8988T (cell line): ENCODE measurements around the gene RNASE2.
A peak's percentile ranks its signal among the peaks of the same experiment; 100 is the strongest.
"Not testable (repeated sequence)": the region's sequence is repeated elsewhere in the genome, so short reads cannot be mapped to it uniquely, and the experiment has no call there.

ENCODE experiments used
- DNase-seq: peaks from one replicate; pipeline ENCODE4 v3.0.0; 2011

The RNASE2 gene

GRCh38 chr14:20954736-20955537 lies at the start of gene RNASE2:
TSS of gene RNASE2 (plus strand) at chr14:20955487. CDS start at chr14:20955772, 285 bp downstream.
- not testable (repeated sequence) for DNase-seq

DNA sequence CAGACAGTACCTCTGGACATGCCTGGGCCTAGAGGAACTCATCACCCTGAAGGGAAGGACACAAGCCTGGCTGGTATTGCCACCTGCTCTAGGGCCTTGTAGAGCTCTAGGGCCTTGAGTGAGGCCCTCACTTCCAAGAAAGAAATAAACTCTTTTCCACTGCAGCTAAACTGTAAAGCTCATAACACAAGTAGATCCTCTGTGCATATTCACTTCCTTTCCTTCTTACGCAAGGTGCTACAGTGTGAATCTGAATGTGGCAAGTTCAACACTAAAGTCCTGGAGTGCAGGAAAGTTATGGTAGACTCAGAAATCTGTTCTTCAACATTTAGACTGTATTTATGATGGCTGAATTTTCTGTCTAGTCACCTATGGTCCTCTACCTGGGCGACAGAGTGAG lies 49.6 kb upstream of the RNASE2 start:
- DNase-seq = no peak

DNA sequence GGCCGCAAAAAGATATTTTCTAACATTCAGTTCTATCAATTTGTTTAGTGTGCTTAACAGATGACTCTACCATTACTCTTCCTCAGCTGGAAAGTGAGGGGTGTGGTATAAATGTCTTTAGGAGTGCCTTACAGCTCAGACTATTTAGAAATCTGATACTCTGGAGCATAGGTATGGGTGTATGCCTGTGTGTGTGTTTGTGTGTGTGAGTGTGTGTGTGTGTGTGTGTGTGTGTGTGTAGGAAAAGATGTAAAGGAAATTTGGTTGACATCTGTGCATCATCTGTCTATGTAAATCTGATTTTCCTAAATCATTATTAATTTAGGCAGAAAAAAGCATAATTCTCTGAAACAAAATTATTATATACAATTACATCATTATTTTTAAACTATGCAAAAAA lies 48.1 kb upstream of the RNASE2 start:
- DNase-seq = no peak

- not testable (repeated sequence) for DNase-seq
These were observed 44.5 kb upstream of the RNASE2 start for GRCh38 chr14:20910822-20911221.

DNA sequence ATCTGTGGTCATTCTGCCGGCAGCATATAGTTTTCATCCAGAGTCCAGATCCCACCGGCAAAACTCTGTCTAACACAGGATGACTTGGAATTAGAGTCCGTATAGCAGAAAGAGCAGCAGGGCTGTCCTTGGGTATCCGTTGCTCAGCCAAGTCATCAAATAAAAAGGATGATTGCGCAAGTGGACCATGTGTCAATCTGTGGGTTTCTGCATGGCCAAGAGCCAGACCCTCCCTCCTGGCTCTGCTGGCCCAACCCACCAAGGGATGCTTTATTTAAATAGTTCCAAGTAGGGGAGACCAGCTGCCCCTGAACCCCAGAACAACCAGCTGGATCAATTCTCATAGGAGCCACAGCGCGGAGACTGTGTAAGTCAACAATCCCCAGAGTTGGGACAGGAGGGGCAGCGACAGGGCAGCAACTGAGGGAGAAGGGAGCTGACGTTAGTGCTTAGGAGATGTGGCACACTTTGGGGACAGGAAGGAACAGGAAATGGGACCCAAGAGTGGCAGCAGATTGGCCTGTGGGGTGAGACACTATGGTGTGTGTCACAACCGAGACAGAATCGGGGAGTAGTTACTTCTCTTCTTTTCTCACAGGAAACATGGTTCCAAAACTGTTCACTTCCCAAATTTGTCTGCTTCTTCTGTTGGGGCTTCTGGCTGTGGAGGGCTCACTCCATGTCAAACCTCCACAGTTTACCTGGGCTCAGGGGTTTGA lies 36.1 kb upstream of the RNASE2 start:
- DNase-seq = not testable (repeated sequence)

GRCh38 chr14:20923766-20924297 lies 31.5 kb upstream of the RNASE2 start:
- DNase-seq = not testable (repeated sequence)

- DNase-seq = peak; percentile 15
These were observed 21.0 kb upstream of the RNASE2 start for GRCh38 chr14:20934148-20934762.

DNA sequence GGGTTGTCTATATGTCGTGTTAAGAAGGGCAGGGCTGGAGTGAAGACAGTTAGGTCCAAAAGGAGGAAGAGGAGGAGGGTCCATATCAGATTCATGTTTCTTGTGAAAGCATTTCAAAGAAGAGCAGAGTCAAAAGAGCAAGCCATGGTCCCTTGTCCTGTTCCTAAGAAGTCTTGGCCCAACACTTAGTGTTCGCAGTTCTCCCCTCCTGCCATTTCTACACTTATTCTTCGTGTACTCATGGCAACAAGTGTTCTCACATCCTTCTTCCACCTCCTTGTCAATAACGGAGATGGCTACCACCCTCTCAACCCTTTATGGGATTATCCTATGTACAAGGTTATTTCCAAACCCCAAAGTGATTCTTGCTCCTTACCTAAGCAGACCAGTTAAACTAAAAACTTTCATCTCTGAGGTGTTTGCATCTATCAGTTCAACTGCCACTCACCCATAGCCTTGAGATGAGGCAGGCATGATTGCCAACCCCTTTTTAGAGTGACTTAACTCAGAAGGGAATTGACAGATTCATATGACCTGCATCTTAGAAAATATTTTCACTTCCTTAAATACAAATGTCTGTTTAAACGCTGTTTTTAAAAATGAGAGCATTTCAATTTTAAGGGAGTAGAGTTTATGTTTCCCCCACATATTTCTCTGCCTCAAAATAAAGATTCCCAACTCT lies 19.8 kb upstream of the RNASE2 start:
- no peak for DNase-seq

- DNase-seq = not testable (repeated sequence)
These were observed 10.1 kb upstream of the RNASE2 start for GRCh38 chr14:20945146-20945545.

- not testable (repeated sequence) for DNase-seq
These were observed 8.6 kb upstream of the RNASE2 start for GRCh38 chr14:20946707-20947106.

GRCh38 chr14:20955538-20955873 lies 219 bp downstream of the RNASE2 start:
- not testable (repeated sequence) for DNase-seq

DNA sequence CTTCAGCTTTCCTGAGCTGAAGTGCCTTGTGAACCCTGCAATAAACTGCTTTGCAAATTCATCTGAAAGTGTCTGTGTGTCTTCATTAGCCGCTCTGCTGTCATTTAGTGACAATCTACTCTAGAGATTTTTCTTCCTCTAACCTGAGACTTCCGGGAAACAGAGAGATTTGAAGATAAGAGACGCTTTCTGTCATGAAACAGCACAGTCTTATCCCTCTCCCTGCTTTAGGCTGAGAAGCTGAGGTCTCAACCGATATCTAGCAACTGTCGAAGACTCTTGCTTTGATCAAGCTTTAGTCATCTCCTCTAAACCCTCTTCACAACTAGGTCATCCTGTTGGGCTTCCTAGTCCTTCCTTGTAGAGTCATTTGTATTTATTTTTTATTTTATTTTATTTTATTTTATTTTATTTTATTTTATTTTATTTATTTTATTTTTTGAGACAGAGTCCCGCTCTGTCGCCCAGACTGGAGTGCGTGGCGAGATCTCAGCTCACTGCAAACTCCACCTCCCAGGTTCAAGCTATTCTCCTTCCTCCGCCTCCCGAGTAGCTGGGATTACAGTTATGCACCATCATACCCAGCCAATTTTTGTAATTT lies 1.2 kb downstream of the RNASE2 start:
- no peak for DNase-seq

DNA sequence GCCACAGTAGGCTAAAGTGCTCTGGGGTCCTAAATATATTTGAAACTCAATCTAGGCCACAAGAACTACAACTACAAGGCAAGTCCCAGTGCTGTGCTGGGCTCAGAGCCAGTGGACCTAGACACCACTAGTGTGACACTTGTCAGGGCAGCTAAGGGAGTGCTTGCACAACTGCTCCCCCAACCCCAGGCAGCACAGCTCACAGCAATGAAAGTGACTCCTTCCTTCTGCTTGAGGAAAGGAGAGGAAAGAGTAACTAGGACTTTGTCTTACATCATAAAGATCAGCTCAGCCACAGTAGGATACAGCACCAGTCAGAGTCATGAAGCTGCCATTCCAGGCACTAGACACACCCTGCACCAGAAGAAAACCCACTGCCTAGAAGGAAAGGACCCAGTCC lies 3.7 kb downstream of the RNASE2 start:
- DNase-seq = not testable (repeated sequence)

GRCh38 chr14:20969336-20969735 lies 14.0 kb downstream of the RNASE2 start:
- no peak for DNase-seq

- no peak for DNase-seq
These were observed 15.3 kb downstream of the RNASE2 start for GRCh38 chr14:20970647-20970982.

DNA sequence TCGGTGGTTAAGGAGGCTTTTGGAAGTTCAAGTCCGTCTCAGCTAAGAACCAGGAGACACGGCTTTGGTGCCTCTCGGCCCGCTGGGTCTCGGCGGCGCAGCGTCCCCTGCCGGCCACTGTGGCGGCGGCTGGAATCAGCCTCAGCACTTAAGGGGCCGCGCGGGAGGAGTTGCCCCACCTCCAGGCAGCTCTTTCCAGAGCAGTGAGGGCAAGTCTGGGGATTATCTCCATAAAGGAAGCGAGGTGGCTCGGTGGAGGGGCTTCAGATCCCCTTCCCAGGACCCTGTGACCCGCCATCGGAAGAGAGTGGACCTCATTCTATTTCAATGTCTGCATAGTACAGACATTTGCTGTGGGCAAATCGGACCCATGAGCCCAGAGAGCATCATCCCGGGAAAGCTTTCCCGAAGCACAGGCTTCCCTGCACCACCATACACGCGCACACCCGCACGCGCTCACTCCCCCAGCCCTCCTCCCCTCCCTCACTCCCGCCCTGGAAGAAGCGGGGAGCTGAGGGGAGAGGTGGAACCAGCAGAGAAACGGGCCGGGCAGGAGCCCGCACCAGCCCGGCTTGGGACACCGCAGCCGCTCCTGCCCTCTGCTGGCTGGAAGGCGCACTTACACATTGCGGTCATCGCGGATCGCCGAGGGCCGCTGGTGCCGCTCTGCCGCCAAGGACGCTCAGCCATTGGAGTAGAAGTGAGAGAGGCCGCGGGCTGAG lies 15.9 kb downstream of the RNASE2 start:
- peak; percentile 42 for DNase-seq

- DNase-seq = no peak
These were observed 16.4 kb downstream of the RNASE2 start for GRCh38 chr14:20971705-20972021.

GRCh38 chr14:20973501-20973900 lies 18.2 kb downstream of the RNASE2 start:
- DNase-seq = no peak

GRCh38 chr14:20976291-20976690 lies 21.0 kb downstream of the RNASE2 start:
- no peak for DNase-seq

DNA sequence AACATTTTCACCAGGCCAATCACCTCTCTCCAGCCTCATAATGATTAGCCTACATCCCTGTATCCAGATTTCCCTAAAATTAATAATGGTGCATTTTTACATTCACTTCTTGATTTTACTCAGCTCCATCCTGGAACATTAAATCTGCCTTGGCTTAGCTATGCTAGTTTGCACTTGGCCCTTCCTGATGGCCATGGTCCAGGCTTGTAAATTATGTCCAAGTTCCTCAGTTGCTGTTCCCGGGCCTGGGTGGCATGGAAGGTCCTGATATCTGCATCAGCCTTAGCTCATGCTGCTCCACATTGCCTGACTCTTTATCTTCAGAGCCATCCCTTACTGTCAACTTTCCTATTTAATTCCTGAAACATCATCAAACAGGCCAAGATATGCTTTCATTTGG lies 23.4 kb downstream of the RNASE2 start:
- no peak for DNase-seq

- DNase-seq = no peak
These were observed 25.6 kb downstream of the RNASE2 start for GRCh38 chr14:20980906-20981305.
